HG03045 (cell line): ENCODE results near the gene LRRC66.

Experiments used
- ATAC-seq: cut with Tn5 transposase; IDR thresholded peaks from one replicate; pipeline ENCODE4 v1.9.1; 2021; ENCODE audit warnings: mild to moderate bottlenecking, moderate library complexity; ENCODE audit not compliant: unreplicated experiment

Gene LRRC66

GRCh38 chr4:52019936-52020657 lies at the start of gene LRRC66:
Gene LRRC66, minus strand, starts transcription at chr4:52020363. Its CDS starts 2,750 bp downstream, at chr4:52017613.
- no peak for ATAC-seq

- no peak for ATAC-seq
These were observed 49.4 kb upstream of the LRRC66 start for GRCh38 chr4:52069571-52069970.

- ATAC-seq: no peak
These were observed 39.2 kb upstream of the LRRC66 start for GRCh38 chr4:52059372-52059771.

- no peak for ATAC-seq
These were observed 38.1 kb upstream of the LRRC66 start for GRCh38 chr4:52058275-52058674.

- ATAC-seq: no peak
These were observed 37.0 kb upstream of the LRRC66 start for GRCh38 chr4:52057196-52057595.

GRCh38 chr4:52054254-52054653 lies 34.1 kb upstream of the LRRC66 start:
- ATAC-seq: no peak

GRCh38 chr4:52052475-52052780 lies 32.3 kb upstream of the LRRC66 start:
- peak; percentile 43 for ATAC-seq

GRCh38 chr4:52051615-52052474 lies 31.7 kb upstream of the LRRC66 start:
- ATAC-seq: peak; percentile 57

- peak; percentile 49 for ATAC-seq
These were observed 31.1 kb upstream of the LRRC66 start, which contains the start of gene SPATA18 for GRCh38 chr4:52051213-52051614. Gene SPATA18, plus strand, starts transcription at chr4:52051304. Its CDS starts 401 bp downstream, at chr4:52051705.

GRCh38 chr4:52049266-52049665 lies 29.1 kb upstream of the LRRC66 start:
- ATAC-seq: no peak

GRCh38 chr4:52045028-52045427 lies 24.9 kb upstream of the LRRC66 start:
- no peak for ATAC-seq

- peak; percentile 94 for ATAC-seq
These were observed 18.1 kb upstream of the LRRC66 start, which contains the start of gene SGCB for GRCh38 chr4:52038103-52038912. Gene SGCB, minus strand, starts transcription at chr4:52038299. Its CDS starts 40 bp downstream, at chr4:52038259.

- ATAC-seq: peak; percentile 64
These were observed 17.5 kb upstream of the LRRC66 start for GRCh38 chr4:52037689-52038102.

- no peak for ATAC-seq
These were observed 16.8 kb upstream of the LRRC66 start for GRCh38 chr4:52036886-52037530.

- ATAC-seq: no peak
These were observed 15.0 kb upstream of the LRRC66 start for GRCh38 chr4:52035190-52035589.

GRCh38 chr4:52032005-52032404 lies 11.8 kb upstream of the LRRC66 start:
- ATAC-seq: no peak

GRCh38 chr4:52028970-52029369 lies 8.8 kb upstream of the LRRC66 start:
- ATAC-seq: no peak

- ATAC-seq: no peak
These were observed 2.3 kb downstream of the LRRC66 start for GRCh38 chr4:52017814-52018213.

GRCh38 chr4:52016981-52017380 lies 3.2 kb downstream of the LRRC66 start:
- no peak for ATAC-seq

- no peak for ATAC-seq
These were observed 4.8 kb downstream of the LRRC66 start for GRCh38 chr4:52015366-52015765.

- no peak for ATAC-seq
These were observed 5.3 kb downstream of the LRRC66 start for GRCh38 chr4:52014903-52015302.
